HG02973 (cell line): ENCODE results near the gene LRMDA.
"Not testable (repeated sequence)": the region's sequence is repeated elsewhere in the genome, so short reads cannot be mapped to it uniquely, and the experiment has no call there.

Experiments used
- ATAC-seq: cut with Tn5 transposase; IDR thresholded peaks from one replicate; pipeline ENCODE4 v1.9.1; 2021; ENCODE audit warnings: moderate library complexity; ENCODE audit not compliant: unreplicated experiment

The LRMDA gene

DNA sequence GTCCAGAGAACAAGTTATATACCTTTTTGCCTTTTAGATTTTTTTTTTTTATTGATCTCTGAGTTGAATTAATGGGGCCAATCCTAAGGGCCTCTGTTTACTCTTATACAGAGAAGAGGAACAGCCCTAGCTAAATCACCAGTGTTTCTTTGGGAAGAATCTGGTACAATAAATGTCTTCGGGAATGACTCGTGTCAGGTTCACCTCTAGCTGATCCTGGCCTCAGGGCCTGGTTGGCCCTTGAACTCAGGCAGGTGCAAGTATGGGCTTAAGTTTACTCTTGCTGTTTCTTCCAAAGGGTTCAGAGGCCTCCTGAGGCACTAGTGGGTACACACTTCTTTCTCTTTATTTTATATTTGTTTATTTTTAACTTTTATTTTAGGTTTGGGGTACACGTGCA, 71.0 kb downstream of the LRMDA start:
- no peak for ATAC-seq

DNA sequence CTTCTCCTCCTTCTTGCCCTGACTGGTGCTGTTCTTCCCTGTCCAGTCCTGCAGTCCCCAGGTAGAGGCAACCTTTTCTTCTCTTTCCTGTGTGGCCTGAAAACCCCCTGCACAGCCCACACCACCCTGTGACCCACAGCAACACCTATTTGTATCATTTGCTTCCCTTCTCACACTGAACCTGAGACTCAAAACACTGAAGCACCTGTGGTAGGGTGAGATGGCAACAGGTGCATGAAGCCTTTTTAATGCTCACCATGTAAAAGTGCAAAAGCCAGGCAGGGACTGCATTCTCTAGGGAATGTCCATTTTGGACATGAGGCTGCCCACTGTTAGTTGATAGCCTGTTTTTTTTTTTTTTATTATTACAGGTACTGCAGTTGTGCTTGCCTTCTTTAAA, 71.4 kb downstream of the LRMDA start:
- no peak for ATAC-seq

DNA sequence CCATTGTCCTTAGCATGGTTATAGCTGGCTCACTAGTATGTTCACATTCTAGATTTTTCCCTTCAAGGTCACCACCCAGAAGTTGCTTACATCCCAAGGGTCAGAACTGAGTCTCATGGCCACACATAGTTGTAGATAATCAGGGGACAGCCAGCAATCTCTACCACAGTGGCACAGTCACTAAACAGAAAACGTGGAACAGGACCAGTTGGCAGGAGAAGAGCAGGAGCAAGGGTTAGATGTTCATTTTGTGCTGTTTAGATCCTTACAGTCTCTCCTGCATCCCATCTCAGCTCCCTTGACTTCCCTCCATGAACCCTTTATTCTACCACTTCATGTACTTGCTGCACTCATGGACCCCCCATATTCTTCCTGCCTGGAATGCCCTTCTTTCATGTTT, 73.9 kb downstream of the LRMDA start:
- no peak for ATAC-seq

DNA sequence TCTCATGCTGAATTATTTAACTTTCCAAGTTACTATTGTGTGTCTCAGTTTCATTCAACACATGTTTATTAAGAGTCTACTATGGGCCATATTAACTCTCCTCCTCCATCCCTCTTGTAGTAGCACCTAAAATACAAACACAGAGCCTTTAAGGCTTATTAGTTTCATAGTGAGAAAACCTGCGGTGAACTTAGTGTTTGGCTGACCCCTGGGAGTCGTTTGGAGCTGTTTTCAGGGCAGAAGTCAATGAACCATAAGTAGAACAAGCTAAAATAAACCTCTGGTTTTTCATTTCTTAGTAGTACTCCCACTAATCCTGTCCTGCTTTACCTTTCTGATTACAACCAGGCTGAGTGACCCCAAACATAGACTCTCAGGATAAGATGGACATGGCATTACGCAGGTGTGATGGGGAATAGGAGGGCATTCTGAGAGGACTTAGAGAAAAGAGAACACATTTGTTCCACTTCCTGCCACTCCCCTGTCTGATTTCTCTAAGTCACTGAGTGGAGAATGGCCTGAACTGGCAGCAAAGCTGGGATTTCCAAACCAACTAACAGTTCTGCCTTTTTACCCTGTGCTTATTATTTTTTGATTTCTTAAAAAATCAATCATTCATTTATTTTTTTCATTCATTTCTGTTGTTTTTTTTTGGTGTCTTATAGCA, 74.5 kb downstream of the LRMDA start:
- peak; percentile 73 for ATAC-seq

DNA sequence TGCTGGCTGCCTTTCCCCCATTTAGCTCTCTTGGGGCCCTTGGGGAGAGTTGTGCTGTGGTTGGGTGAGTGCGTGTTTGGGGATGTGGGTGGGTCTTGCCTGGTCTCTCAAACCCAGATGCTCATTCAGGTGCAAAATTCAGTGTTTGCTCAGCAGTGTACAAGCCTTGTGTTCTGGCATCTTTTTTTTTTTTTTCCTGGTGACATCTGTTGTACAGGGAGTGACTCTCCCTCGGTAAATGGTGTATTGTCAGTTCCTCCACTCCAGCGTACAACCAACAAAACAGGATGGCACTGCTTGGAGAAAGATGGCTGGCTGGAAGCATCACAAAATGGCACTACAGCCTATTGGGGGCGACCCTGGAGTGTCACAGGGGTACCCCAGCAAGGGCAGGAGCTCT, 75.5 kb downstream of the LRMDA start:
- no peak for ATAC-seq

DNA sequence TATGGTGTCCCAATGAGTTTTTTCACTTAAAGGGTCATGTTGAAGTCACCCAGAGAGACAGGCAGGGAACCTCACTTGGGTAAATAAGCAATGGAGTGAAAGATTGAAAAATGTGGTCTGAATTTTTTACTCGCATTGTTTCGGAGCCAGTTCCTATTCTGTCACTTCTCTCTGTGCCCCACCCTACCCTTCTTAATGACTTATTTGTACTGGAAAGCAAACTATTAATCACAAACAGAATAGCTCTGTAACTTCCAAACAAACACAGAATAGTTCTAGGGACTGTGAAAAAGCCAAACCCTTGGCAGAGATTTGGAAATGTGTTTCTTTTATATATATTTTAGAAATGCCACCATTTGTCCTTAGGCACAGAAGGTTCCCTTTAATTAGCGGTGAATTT, 76.0 kb downstream of the LRMDA start:
- ATAC-seq, result no peak

DNA sequence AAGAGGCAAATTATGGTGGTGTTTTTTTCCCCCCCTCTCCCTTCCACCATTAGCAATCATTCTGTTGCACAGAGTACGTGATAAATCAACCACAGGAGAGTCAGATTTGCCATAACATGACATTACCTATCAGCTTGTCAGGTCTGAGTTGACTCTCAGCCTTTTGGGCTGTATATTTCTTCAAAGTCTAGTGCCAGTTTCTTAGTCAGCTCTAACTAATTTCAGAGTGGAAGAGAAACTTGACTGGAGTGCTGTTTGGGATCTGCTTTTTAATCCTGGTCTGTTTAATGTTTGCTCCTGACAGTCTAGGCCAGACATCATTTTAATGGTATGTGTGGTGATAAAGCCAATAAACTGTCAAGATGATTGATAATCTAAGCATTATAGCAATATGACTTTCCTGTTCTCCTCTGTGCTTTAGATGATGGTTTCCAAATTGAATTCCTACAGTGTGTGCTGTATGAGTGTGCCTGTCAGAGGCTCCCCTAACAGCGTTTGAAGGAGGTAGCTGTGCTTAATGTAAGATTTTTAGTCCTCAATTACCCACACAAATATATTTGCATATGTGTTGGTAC, 76.9 kb downstream of the LRMDA start:
- no peak for ATAC-seq

DNA sequence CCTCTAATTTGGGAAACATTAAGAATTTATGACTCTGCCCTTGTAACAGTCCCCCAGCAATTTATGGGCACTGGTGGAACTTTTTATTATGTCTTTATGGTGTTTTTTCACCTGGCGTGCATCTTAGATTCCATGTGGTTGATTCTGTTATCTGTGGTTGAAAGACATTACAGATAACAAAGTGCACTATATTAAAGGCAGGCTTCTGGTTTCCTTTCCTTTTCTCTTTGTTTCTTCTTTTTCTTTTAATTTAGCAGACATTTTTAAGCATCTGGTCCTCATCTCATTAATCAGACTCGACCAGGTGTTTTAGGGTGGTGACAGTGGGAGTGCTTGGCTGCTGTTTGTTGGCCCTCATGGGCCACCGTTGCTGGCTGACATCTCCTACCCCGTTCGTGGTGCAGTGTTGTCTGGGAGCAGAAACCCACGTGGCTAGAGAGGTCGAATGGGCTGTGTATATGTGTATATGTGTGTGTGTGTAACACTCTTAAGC, 77.4 kb downstream of the LRMDA start:
- no peak for ATAC-seq

DNA sequence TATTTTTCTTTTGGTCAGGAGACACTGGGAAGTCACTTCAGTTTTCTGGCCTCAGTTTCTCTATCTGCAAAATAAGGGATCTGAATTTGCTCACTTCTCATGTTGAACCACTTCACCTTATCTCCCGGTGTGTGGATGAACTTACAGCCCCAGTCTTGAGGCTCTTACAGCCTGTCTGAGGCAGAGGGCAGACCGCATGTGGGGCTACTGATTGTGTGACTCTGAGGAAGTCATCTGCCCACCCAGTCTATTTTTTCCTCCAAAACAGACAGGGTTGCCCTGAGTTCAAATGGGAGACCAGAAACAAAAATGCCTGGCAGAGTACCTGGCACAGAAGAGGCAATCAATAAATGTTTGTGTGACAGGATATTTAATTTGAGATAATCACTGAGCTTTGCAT, 78.3 kb downstream of the LRMDA start:
- ATAC-seq, result no peak

DNA sequence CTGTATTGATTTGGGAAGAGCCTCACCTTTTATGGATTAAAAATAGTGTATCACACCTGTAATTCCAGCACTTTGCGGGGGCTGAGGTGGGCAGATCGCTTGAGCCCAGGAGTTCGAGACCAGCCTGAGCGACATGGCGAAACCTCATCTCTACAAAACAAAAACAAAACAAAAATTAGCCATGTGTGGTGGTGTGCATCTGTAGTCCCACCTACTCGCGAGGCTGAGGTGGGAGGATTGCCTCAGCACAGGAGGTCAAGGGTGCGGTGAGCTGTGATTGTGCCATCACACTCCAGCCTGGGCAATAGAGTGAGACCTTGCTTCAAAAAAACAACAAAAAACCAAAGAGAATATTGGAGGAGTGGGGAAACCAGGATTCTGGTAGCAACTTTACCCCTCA, 79.6 kb downstream of the LRMDA start:
- ATAC-seq, result no peak

DNA sequence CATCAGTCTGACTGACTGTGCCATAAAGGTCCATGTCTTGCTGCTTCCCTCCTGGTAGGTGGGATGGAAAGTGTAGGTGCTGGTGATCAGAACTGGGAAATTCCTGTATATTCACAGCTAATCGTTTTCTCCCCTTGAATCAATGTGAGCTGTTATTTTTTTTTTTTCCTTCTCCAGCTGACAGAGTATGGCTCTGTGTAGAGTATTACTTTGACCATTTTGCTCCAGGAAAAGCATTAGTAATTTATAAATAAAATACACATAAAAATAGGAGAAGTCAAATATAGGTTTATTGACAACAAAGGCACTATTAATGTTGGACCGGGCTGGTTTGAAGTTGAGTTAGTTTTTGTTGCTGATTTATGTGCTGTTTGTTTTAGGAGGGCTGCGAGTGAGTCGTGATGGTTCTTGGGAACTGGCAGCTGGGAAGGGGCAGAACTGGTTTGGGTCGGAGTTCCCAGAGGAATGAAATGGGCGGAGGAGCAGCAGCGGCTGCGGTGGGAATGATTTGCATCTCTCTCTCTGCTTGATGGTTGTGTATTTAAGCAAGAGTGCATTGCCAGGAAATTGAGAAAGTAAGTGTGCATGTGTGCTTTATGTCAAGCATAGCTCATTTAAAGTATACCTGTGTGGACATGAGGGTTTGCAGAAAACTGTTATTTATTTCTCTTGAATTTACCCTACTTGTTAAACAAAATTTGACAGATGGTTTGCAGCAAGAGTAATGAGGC, 80.9 kb downstream of the LRMDA start:
- no peak for ATAC-seq

DNA sequence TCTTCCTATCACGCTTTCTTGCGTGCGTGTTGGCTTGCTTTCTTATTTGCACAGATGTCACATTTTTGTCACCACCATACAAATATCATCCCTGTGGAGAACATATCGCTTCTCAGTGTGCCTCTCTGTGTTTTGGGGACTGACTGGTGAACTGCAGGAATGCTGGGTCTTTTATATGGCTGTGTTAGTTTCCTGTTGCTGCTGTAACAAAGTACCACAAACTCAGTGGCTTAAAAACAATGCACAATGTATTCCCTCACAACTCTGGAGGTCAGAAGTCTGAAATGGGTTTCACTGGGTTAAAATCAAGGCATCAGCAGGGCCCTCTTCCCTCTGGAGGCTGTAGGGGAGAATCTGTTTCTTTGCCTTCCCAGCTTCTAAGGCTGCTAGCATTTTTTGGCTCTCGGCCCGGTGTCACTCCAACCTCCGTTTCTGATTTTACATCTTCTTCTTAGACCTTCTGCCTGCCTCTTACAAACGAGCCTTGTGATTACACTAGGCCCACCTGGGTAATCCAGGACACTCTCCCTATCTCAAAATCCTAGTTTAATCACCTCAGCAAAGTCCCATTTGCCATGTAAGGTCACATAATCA, 82.0 kb downstream of the LRMDA start:
- no peak for ATAC-seq

DNA sequence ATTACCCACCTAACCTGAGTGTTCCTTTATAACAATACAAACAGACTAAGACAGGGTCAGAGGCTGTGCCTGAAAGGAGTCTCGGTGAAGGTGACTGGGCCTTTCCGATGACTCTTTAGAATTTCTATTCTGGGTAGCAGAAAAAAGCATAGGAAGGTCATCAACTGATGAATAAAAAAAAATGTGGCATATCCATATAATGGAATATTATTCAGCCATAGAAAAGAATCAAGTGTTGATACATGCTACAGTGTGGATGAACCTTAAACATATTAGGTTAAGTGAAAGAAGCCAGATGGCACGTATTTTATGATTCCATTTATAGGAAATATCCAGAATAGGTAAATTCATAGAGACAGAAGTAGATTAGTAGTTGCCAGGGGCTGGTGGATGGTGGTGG, 83.4 kb downstream of the LRMDA start:
- no peak for ATAC-seq

DNA sequence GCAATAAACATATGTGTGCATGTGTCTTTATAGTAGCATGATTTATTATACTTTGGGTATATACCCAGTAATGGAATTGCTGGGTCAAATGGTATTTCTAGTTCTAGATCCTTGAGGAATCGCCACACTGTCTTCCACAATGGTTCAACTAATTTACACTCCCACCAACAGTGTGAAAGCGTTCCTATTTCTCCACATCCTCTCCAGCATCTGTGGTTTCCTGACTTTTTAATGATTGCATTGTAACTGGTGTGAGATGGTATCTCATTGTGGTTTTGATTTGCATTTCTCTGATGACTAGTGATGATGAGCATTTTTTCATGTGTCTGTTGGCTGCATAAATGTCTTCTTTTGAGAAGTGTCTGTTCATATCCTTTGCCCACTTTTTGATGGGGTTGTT, 84.7 kb downstream of the LRMDA start:
- ATAC-seq, result not testable (repeated sequence)

DNA sequence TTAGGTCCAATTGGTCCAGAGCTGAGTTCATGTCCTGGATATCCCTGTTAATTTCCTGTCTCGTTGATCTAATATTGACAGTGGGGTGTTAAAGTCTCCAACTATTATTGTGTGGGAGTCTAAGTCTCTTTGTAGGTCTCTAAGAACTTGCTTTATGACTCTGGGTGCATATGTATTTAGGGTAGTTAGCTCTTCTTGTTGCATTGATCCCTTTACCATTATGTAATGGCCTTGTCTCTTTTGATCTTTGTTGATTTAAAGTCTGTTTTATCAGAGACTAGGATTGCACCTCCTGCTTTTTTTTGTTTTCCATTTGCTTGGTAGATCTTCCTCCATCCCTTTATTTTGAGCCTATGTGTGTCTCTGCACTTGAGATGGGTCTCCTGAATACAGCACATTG, 87.8 kb downstream of the LRMDA start:
- not testable (repeated sequence) for ATAC-seq

DNA sequence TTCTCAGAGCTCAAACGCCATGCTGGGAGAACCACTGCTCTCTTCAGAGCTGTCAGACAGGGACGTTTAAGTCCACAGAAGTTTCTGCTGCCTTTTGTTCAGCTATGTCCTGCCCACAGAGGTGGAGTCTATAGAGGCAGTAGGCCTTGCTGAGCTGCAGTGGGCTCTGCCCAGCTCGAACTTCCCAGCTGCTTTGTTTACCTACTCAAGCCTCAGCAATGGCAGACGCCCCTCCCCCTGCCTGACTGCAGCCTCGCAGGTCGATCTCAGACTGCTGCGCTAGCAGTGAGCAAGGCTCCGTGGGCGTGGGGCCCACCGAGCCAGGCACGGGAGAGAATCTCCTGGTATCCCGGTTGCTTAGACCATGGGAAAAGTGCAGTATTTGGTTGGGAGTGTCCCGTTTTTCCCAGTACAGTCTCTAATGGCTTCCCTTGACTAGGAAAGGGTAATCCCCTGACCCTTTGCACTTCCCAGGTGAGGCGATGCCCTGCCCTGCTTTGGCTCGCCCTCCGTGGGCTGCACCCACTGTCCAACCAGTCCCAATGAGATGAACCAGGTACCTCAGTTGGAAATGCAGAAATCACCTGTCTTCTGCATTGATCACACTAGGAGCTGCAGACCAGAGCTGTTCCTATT, 89.9 kb downstream of the LRMDA start:
- not testable (repeated sequence) for ATAC-seq

DNA sequence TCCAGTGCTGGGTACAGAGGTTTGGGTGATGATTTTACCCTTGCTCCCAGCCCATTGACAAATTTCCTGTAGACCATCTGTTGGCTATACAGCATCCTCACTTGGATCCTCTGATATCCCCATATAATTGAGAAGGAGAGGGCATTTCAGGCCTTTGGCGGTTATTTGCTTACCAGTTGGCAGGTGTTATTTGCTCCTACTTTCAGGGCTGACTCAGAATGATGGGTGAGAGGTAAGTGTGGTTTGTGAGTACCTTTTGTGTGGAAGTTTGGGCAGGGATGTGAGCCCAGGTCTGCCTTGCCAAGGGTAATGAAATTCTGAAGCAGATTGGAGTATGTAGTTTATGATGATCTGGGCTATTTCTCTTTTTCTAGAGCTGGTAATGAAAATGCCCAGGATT, 93.6 kb downstream of the LRMDA start:
- ATAC-seq, result no peak

DNA sequence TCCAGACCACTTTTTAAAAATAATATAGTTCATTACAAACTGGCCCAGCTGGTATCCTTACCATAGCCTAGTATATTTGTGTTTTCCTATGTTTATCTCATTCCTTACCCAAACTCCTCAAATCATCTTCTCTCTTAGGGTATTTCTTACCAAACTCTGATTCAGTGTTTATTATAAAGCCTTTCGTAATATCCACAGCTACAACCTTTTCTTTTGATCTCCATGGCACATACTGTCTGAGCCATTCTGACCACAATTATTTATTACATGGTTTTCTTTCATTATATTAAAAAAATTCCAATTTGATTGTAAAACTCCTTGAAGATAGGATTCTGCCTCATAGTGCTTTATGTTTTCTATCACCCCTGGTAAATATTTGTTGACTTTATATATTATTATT, 94.2 kb downstream of the LRMDA start:
- ATAC-seq, result no peak

DNA sequence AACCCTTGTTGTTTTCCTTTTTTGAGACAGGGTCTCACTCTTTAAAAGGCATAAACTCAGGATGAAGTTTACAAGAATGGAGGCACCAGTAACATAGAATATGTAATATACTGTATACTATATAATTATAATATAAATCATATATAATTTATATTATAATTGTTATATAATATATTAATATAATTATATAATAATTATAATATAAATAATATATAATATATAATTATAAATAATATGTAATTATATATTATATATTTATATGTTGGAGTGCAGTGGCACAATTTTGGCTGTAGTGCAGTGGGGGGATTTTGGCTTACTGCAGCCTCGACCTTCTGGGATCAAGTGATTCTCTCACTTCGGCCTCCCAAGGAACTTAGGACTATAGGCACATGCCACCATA, 96.1 kb downstream of the LRMDA start:
- no peak for ATAC-seq

DNA sequence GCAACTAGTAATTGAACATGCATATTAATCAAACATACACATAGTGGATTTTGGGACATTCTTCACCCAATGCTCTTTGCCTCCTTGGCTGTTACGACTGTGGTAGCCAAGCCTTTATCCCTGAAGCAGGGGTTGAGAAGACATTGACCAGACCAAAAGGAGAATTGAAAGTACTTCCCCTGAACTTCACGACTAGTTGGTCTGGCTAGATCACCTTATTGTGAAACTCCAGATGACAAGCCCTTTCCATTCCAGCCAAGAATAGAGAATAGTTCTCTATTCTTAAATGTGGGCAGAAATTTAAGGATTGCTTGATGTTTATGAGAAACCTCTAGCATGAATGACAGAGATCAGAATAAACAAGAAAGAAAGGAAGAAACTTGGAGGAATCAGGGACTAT, 97.0 kb downstream of the LRMDA start:
- no peak for ATAC-seq

DNA sequence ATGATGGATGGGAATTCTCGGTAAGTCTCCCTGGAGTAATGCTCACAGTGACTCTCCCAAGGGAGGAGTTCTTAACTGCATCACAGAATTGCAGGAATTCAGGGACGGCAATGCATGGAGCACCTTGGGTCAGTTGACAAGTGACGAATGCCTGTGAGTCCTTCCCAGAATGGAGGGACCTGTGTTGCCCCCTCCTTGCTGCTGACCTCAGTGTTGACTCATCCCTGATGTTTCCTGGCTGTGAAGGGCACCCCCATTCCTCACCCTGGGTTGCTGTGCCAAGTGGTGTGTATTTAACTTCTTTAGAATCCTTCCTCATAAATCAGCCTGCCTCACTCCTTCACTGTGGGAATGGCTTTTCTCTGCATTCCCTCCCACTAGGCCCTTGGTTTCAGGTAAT, 98.9 kb downstream of the LRMDA start:
- no peak for ATAC-seq
